ENCODE results near the gene CD3G. TPM values are rescaled to one million over a fixed set of nuclear protein-coding genes. Genes with fewer than 3 reads are reported as not detected.

The CD3G gene
- total RNA-seq = 0.20 TPM in 1 of 2 replicates, not detected in the other

GRCh38 chr11:118343981-118344515, at the start of gene CD3G:
Gene CD3G, plus strand, starts transcription at chr11:118344344. Its CDS starts 80 bp downstream, at chr11:118344424.
- POLR2A ChIA-PET = no interaction called here
- DNase-seq (no peak), ATAC-seq (ENCODE audit: low read depth) (no peak)
- Mint-ChIP-seq H3K36me3 (ENCODE audit: low read depth) (no peaks in the 10 kb centered on the region), H3K27ac (no peak within 1 kb of the TSS), H3K4me1 (peaks cover 3% of the 10 kb centered on the region), H3K4me3 (no peak within 1 kb of the TSS), H3K27me3 (peaks cover 5% of the 10 kb centered on the region), H3K9me3 (no peaks in the 10 kb centered on the region)
- intact Hi-C loops (cut with micrococcal nuclease) = no loop called here
- CTCF ChIA-PET = interaction anchor here (1.1 kb wide), 1 partner anchor 146 kb away, joined by 4 read pairs; no protein-coding TSS in a partner anchor
- TF ChIP-seq, protein P1, sequence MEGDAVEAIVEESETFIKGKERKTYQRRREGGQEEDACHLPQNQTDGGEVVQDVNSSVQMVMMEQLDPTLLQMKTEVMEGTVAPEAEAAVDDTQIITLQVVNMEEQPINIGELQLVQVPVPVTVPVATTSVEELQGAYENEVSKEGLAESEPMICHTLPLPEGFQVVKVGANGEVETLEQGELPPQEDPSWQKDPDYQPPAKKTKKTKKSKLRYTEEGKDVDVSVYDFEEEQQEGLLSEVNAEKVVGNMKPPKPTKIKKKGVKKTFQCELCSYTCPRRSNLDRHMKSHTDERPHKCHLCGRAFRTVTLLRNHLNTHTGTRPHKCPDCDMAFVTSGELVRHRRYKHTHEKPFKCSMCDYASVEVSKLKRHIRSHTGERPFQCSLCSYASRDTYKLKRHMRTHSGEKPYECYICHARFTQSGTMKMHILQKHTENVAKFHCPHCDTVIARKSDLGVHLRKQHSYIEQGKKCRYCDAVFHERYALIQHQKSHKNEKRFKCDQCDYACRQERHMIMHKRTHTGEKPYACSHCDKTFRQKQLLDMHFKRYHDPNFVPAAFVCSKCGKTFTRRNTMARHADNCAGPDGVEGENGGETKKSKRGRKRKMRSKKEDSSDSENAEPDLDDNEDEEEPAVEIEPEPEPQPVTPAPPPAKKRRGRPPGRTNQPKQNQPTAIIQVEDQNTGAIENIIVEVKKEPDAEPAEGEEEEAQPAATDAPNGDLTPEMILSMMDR (IDR thresholded peaks at IDR 0.05) = no peak

GRCh38 chr11:118295199-118295598, 48.9 kb upstream of the CD3G start:
- Mint-ChIP-seq H3K9me3 (no peaks in the 10 kb centered on the region), H3K4me3 (no peak overlapping the region), H3K4me1 (no peaks in the 10 kb centered on the region), H3K27ac (no peak overlapping the region), H3K27me3 (peaks cover 13% of the 10 kb centered on the region), H3K36me3 (ENCODE audit: low read depth) (no peaks in the 10 kb centered on the region)
- DNase-seq = no peak
- TF ChIP-seq, protein P1 (IDR thresholded peaks at IDR 0.05) = no peak
- ChIA-PET CTCF (interaction anchor here (0.7 to 2.1 kb wide), 24 partner anchors 9 to 479 kb away, joined by 3 to 22 read pairs (median 4); partner anchors contain the start of genes CD3E, MPZL2 and UBE4A), POLR2A (interaction anchor here (1.4 kb wide), 1 partner anchor 64 kb away, joined by 3 read pairs; the partner anchor contains the start of gene UBE4A)
- no peak for ATAC-seq (ENCODE audit: low read depth)
- intact Hi-C loops (cut with micrococcal nuclease) = no loop called here

GRCh38 chr11:118295815-118296454, 48.2 kb upstream of the CD3G start:
- no peaks in the 10 kb centered on the region for H3K9me3 Mint-ChIP-seq
- ChIA-PET CTCF (interaction anchor here (0.7 to 2.1 kb wide), 23 partner anchors 9 to 480 kb away, joined by 3 to 22 read pairs (median 5); partner anchors contain the start of genes CD3E, MPZL2 and UBE4A), POLR2A (interaction anchor here (0.8 to 1.4 kb wide), 2 partner anchors 58 to 63 kb away, joined by 3 read pairs; partner anchors contain the start of gene UBE4A)
- H3K27ac Mint-ChIP-seq = no peak overlapping the region
- H3K4me3 Mint-ChIP-seq = no peak overlapping the region
- peak; percentile 34 for ATAC-seq (ENCODE audit: low read depth)
- H3K27me3 Mint-ChIP-seq = peaks cover 11% of the 10 kb centered on the region
- no peak for DNase-seq
- TF ChIP-seq, protein P1 (IDR thresholded peaks at IDR 0.05) = peak; percentile 44
- intact Hi-C loops (cut with micrococcal nuclease) = loop anchor here (1.0 kb wide), 2 partner anchors 57 to 192 kb away; no protein-coding TSS in a partner anchor
- H3K36me3 Mint-ChIP-seq (ENCODE audit: low read depth) = no peaks in the 10 kb centered on the region
- no peaks in the 10 kb centered on the region for H3K4me1 Mint-ChIP-seq

DNA sequence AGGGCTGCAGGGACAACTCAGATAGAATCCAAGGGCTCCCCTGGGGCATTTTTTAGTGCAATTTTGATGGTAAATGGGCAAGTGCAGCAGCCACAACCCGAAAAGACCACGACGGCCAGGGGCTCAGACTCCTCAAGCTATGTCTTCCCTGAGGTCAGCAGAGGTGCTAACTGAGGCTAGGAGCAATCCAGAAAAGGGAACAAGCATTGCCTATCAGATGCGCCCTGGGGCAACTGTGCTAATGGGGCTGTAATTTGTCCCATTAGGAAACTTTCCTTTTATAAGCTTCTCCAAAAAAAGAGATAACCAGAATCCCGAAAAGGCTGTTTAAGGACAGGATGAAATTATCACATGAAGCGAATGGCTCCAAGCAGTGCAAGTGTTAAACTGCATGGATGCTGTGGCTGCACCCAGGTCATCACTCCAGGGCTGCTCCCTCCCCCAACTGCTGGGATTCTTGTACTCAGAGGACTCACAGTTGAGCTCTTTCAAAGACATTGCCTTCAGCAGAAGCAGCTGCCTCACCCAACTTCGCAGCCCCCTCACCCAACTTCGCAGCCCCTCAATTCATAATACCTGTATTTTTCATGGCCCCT, 42.4 kb upstream of the CD3G start:
- POLR2A ChIA-PET = interaction anchor here (0.6 kb wide), 2 partner anchors 48 to 442 kb away, joined by 3 to 5 read pairs; no protein-coding TSS in a partner anchor
- intact Hi-C loops (cut with micrococcal nuclease) = no loop called here
- H3K9me3 Mint-ChIP-seq = no peaks in the 10 kb centered on the region
- DNase-seq (no peak), ATAC-seq (ENCODE audit: low read depth) (no peak)
- TF ChIP-seq, protein P1 (IDR thresholded peaks at IDR 0.05) = no peak
- peaks cover 7% of the 10 kb centered on the region for H3K4me1 Mint-ChIP-seq
- H3K27me3 Mint-ChIP-seq = peaks cover 6% of the 10 kb centered on the region
- no peak overlapping the region for H3K4me3 Mint-ChIP-seq
- CTCF ChIA-PET = interaction anchor here (1.3 kb wide), 1 partner anchor 103 kb away, joined by 5 read pairs; no protein-coding TSS in a partner anchor
- no peaks in the 10 kb centered on the region for H3K36me3 Mint-ChIP-seq (ENCODE audit: low read depth)
- no peak overlapping the region for H3K27ac Mint-ChIP-seq

DNA sequence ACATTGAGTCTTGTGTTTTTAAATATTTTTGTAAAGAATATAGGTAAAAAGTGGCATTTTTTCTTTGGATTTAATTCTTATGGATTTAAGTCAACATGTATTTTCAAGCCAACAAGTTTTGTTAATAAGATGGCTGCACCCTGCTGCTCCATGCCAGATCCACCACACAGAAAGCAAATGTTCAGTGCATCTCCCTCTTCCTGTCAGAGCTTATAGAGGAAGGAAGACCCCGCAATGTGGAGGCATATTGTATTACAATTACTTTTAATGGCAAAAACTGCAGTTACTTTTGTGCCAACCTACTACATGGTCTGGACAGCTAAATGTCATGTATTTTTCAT, 39.9 kb upstream of the CD3G start:
- ChIA-PET CTCF (interaction anchor here (2.5 kb wide), 1 partner anchor 8 kb away, joined by 9 read pairs; no protein-coding TSS in a partner anchor), POLR2A (no interaction called here)
- intact Hi-C loops (cut with micrococcal nuclease) = no loop called here
- no peak overlapping the region for H3K27ac Mint-ChIP-seq
- peaks cover 7% of the 10 kb centered on the region for H3K4me1 Mint-ChIP-seq
- DNase-seq (no peak), ATAC-seq (ENCODE audit: low read depth) (no peak)
- no peak overlapping the region for H3K4me3 Mint-ChIP-seq
- no peaks in the 10 kb centered on the region for H3K36me3 Mint-ChIP-seq (ENCODE audit: low read depth)
- TF ChIP-seq, protein P1 (IDR thresholded peaks at IDR 0.05) = no peak
- peaks cover 6% of the 10 kb centered on the region for H3K27me3 Mint-ChIP-seq
- no peaks in the 10 kb centered on the region for H3K9me3 Mint-ChIP-seq
